GM19467 (cell line): Measurements from ENCODE around the gene FRMD4B.
"Not testable (repeated sequence)": the region's sequence is repeated elsewhere in the genome, so short reads cannot be mapped to it uniquely, and the experiment has no call there.

Experiments used
- ATAC-seq: cut with Tn5 transposase; IDR thresholded peaks from one replicate; pipeline ENCODE4 v1.9.1; 2021; ENCODE audit warnings: mild to moderate bottlenecking, moderate library complexity; ENCODE audit not compliant: unreplicated experiment

Gene FRMD4B

DNA sequence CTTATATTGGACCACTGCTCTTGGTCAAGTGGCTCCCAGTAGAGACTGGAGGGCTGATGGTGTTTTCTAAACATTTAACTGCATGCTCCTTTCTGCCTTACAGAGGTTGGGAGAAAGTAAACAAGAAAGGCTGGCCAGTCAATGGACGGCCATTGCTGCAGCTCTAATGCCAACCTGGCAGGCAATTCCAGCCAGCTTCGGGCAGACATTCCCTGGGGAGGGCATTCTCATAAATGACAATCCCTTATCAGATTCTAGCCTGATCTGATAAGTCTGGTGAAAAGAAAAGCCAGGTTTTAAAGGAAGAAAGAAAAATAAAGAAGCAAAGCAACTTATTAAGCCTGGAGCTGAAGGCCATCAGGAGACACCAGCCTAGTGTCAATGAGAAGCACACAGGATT, 60.7 kb downstream of the FRMD4B start:
- ATAC-seq, result no peak

GRCh38 chr3:69324362-69325025, 61.4 kb downstream of the FRMD4B start:
- peak; percentile 59 for ATAC-seq

DNA sequence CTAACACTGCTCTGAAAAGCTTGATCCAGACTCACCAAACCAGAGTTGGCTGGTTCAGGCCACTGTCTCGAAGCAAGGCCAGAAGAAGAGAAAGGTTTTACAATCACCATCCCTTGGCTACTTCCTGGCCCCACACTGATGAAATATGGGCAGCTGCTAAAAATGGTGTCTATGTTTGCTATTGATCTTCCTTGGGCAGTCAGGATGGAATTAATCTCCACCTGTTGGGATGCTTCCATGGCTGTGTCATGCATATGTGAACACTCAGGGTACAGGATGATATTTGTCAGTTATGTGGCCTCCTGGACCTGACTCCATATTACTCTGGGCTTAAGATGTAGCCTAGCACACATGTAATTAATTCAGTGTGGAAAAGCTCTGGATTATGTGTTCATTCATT, 61.9 kb downstream of the FRMD4B start:
- ATAC-seq, result no peak

GRCh38 chr3:69322512-69322911, 63.4 kb downstream of the FRMD4B start:
- not testable (repeated sequence) for ATAC-seq

- ATAC-seq, result no peak
These were observed 63.8 kb downstream of the FRMD4B start for GRCh38 chr3:69322158-69322509.

- no peak for ATAC-seq
These were observed 64.4 kb downstream of the FRMD4B start for GRCh38 chr3:69321301-69322157.

DNA sequence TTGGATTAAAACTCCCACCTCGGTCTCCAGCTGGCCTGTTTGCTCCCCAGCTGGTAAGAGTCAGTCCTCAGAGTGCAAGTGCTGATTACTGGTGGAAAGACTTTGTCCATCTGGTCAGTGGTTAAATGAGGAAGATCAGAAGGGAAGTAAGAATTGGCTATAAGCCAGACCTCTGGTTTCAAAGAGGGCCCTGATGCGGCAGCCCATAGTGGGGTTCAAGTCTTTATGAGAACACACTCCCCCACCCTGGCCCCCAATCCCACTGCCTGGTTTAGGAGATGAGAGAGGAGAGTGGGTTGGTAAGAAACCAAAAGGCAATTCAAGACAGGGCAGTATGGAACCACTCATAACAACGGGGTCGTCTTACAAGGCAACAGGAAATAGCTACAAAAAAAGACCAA, 65.0 kb downstream of the FRMD4B start:
- peak; percentile 63 for ATAC-seq

DNA sequence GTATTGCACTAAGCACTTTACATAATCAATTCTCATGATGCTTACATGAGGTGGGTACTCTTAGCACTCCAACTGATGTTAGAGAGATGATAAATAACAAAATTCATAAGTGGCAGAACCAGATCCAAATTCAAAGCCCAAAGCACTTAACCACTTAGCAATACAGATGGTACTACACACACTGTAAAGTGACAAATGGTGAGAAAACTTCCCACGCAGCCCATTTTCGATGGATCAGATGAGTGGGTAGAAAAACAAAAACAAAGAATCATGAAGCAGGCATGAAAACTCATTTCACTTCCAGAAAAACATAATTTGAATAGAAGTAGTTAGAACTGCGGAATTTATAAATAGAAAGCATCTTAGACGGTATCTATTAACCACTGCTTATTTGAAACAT, 66.2 kb downstream of the FRMD4B start:
- ATAC-seq, result no peak

- ATAC-seq, result no peak
These were observed 67.5 kb downstream of the FRMD4B start for GRCh38 chr3:69318410-69318809.

GRCh38 chr3:69313251-69313650, 72.6 kb downstream of the FRMD4B start:
- ATAC-seq, result no peak

DNA sequence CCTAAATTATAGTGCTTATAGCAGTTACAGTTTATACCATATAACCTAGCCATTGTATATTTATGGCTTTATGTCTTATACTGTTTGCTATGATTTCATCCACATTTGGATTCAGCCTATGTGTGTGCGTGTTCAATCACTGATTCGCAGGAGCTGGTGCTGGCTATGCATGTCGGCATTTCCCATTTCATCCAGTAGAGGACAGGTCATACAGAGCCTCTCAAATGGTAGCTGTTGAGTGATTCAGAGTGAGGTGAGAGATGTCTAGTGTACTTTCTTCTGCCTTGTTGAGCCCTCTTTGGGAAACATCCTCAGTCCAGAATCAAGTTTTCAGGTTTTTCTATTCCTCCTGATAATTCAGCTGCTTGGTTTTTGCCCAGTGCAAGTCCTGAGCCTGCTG, 76.1 kb downstream of the FRMD4B start:
- no peak for ATAC-seq

GRCh38 chr3:69306239-69307185, 79.4 kb downstream of the FRMD4B start:
- peak; percentile 98 for ATAC-seq

DNA sequence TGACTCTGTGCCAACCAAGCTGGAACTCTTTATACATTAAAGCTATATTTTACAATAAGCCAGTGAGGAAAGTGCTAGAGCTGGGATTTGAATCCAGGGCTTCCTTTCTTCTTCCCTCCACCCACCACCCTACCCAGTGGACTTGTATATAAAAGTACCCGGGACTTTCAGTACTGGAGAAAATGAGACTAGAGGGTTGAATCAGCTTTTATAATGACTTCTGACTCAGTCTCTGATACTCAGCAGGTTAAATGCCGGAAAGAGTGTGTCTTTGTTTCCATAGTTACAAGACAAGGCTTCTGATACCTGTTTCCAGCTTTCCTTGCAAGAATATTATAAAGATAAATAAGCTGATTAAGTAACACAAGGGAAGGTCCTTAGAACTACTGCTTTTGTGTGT, 80.9 kb downstream of the FRMD4B start:
- ATAC-seq, result no peak

- ATAC-seq, result no peak
These were observed 81.5 kb downstream of the FRMD4B start for GRCh38 chr3:69304396-69304795.

DNA sequence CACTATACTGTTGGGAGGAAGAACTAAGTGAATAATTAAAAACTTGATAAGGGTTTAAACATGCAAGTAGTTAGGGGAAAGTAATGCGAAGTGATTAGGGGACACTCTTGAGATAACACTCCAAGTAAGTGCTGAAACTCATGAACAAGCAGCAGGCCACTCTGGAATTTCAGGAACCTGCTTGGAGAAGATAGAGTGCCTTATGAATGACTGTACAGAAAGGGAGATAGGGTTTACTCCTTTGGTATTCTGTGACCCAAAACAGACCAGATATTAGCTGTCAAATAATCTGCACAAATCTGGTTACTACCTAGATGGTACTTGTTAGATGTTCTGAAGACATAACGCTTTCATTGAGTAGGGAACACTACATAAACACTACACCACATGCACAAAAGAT, 85.6 kb downstream of the FRMD4B start:
- ATAC-seq, result no peak

DNA sequence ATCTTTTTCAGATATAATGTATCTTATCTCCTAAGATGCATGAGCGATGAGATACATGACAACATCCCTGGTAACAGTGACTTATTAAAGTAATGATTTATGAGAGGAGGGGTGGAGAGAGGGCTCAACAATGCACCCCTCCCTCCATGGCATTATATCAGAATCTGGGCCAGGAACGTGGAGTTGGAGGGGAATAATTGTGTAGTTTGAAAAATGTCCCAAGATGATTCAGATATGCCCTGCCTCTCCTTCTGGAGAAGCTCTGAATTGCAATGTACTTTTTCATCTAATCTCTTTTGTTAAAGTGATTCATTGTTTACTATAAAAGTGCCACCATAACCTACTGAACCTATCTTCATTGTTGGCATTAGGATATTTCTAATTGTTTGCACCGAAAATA, 86.5 kb downstream of the FRMD4B start:
- no peak for ATAC-seq

GRCh38 chr3:69297501-69297900, 88.4 kb downstream of the FRMD4B start:
- ATAC-seq, result no peak

GRCh38 chr3:69296995-69297394, 88.9 kb downstream of the FRMD4B start:
- ATAC-seq, result no peak

DNA sequence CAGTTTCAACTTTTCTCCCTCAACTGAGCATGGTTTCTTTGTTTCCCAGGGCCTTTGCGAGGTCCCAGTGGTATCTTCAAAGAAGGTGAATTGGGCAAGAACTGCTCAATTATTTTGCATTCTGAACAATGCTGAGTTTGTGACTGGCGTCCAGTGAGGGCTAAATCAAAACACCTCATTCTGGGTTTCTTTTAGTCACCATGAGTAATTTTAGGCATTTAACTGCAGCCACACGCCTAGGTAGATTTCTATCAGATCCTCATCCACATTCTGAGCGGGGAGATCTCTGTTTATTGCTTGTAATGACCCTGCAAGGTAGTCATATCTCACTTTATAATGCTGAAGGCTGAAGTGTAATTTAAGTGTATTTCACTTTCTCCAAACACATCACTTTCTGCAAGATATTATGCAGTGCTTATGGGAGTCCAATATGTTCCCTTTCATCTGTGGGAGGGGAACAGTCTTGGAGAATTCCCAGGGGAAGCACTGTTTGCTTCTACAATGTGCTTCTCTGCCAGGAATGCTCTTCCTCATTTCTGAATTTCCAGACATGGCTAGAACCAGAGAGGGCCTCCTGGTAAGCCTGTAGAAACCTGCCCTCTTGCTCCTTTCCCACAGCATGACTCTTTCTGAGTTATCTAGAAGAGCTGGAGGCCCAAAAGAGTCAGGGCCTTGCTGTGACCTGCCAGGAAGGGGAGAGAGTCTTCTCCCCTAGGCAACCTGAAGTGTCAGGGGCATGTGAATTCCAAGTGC, 91.7 kb downstream of the FRMD4B start:
- ATAC-seq, result no peak

GRCh38 chr3:69292959-69293574, 92.8 kb downstream of the FRMD4B start:
- ATAC-seq, result no peak
